ENCODE measurements around the gene BMAL1. TPM values are rescaled to one million over a fixed set of nuclear protein-coding genes. Genes with fewer than 3 reads are reported as not detected.
A peak's percentile ranks its signal among the peaks of the same experiment; 100 is the strongest.

Gene BMAL1
- total RNA-seq, 4 donors from 2014 or later, result 15.8 to 125 (median 24.4) TPM

DNA sequence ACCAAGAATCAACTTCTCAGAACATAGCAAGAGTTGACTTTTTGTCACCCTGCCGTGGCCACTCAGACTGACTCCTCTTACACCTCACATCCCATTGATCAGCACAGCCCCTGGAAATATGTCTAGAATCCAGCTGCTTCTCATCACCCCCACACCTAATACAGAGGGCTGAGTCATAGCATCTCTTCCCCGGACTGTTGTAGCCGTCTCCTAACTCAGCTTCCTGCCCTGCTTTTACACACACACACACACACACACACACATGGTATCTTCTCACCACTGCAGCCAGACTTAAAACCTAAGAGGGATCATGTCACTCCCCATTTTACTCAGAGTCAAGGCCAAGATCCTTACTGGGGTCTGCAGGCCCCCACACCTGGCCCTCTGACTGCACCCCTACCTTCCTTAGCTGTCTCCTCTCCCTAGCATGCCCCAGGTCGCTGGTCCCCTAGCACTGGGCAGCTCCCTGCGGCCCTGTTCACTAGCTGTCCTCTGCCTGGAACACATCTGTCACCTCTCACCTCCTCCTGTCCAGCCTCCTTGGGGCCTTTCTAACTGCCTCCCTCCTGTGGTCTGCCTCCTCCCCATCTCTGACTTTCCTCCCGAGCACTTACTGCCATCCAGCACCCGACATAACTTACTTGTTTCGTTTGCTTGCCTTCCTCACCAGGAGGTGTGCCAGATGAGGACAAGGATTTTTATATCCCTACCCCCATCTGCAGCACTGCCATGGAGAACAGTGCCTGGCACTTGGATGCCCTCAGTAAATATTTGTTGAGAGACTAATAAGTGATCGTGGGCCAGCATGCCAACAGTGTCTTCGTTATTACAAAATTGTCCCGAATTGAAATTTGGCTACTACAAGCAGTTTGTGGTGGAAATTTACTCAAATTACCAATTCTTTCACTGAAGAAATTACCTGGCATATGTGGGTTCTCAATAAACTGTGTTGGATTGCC lies 61.9 kb downstream of the BMAL1 start:
- Histone ChIP-seq H3K9me3 (no peaks in the 10 kb centered on the region), H3K4me3 (no peak overlapping the region), H3K27ac (no peak overlapping the region), H3K4me1 (no peaks in the 10 kb centered on the region), H3K36me3 (no peaks in the 10 kb centered on the region), H3K27me3 (no peaks in the 10 kb centered on the region)
- intact Hi-C loops (cut with DNase I; ENCODE audit: low total_unique reads), result no loop called here
- DNase-seq, result no peak
- TF ChIP-seq, protein P1, sequence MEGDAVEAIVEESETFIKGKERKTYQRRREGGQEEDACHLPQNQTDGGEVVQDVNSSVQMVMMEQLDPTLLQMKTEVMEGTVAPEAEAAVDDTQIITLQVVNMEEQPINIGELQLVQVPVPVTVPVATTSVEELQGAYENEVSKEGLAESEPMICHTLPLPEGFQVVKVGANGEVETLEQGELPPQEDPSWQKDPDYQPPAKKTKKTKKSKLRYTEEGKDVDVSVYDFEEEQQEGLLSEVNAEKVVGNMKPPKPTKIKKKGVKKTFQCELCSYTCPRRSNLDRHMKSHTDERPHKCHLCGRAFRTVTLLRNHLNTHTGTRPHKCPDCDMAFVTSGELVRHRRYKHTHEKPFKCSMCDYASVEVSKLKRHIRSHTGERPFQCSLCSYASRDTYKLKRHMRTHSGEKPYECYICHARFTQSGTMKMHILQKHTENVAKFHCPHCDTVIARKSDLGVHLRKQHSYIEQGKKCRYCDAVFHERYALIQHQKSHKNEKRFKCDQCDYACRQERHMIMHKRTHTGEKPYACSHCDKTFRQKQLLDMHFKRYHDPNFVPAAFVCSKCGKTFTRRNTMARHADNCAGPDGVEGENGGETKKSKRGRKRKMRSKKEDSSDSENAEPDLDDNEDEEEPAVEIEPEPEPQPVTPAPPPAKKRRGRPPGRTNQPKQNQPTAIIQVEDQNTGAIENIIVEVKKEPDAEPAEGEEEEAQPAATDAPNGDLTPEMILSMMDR (IDR thresholded peaks at IDR 0.05), result no peak
- no peak for TF ChIP-seq POLR2A (IDR thresholded peaks at IDR 0.05)

DNA sequence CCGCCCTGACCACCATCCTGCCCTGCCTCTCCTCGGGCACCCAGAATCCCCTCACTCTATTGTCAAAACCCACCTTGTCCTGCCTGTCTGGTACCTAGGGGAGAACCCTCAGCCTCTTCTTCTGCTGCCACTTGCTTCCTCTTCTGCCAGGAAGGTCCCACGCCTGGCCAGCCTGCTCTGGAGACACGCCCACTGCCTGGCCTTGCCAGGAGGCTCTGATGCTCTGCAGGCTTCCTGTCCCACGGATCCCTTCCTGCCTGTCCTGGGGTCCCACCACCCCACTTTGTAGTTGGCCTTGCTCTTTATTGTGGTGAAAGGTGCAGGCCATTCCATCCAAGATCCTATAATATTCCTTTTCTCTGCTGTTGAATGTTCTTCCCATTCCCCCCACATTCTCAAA lies 63.4 kb downstream of the BMAL1 start:
- H3K4me1 ChIP-seq, result no peaks in the 10 kb centered on the region
- no peaks in the 10 kb centered on the region for H3K27me3 ChIP-seq
- H3K4me3 ChIP-seq, result no peak overlapping the region
- TF ChIP-seq POLR2A (IDR thresholded peaks at IDR 0.05), result no peak
- no peaks in the 10 kb centered on the region for H3K36me3 ChIP-seq
- H3K27ac ChIP-seq, result no peak overlapping the region
- intact Hi-C loops (cut with DNase I; ENCODE audit: low total_unique reads), result no loop called here
- H3K9me3 ChIP-seq, result no peaks in the 10 kb centered on the region
- no peak for DNase-seq

DNA sequence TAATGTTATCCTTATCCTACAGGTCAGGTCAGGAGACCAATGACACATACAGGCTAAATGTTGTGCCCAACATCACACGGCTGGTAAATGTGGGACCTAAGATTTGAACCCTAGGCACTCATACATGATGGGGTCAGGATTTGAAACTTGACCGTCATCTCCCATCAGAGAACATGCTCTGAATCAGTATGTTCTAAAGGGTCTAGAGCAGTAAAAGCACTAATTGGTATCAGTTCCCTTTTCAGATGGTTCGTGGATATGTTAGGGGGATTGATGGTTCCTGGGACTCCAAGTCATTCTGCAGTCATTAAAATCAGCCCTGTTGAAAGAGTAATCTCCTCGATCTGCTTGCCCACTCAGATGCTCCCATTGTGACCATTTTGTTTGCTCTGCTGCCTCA lies 65.5 kb downstream of the BMAL1 start:
- Histone ChIP-seq H3K9me3 (no peaks in the 10 kb centered on the region), H3K4me1 (no peaks in the 10 kb centered on the region), H3K27ac (no peak overlapping the region), H3K36me3 (no peaks in the 10 kb centered on the region), H3K27me3 (no peaks in the 10 kb centered on the region), H3K4me3 (no peak overlapping the region)
- intact Hi-C loops (cut with DNase I; ENCODE audit: low total_unique reads), result no loop called here
- DNase-seq, result no peak
- TF ChIP-seq, protein P1 (IDR thresholded peaks at IDR 0.05), result no peak
- TF ChIP-seq POLR2A (IDR thresholded peaks at IDR 0.05), result no peak

DNA sequence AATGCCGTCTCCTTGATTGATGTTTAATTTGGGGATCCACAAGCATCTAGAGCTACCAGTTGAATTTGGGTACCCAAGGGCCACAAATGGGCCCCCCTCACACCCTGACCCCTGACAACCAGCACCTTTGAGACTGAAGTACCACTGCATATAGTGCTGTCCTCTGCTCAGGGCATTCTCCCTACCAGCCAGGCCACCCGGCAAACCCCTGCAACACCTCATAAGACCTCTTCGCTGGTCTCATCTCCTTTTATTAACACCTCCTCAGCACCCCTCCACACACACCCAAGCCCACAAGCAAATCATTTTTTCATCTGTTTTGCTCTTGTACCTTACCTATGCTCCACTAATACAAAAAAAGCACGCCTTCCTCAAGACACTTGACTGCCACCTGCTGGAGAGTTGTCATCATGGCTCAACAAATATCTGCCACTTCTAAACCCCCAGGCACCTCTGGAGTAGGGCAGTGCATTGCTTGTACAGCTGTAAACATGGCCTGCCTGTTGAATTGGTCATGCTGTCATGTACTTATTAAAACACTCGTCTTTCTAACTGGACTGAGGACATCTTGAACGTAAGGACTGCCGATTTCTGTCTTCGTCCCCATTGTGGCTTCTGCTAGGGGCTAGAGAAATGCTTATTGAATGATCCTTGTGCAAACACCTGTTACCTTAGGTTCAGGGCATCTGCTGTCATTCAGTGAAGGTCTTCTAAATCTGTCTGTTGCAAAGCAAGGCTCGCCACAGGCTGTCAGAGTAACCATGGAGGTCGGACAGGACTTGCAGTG lies 66.5 kb downstream of the BMAL1 start:
- DNase-seq, result peak; percentile 64 to 74
- no peak for TF ChIP-seq POLR2A (IDR thresholded peaks at IDR 0.05)
- TF ChIP-seq, protein P1 (IDR thresholded peaks at IDR 0.05), result peak; percentile 76 to 85 (median 78)
- H3K27me3 ChIP-seq, result no peaks in the 10 kb centered on the region
- H3K9me3 ChIP-seq, result no peaks in the 10 kb centered on the region
- no peaks in the 10 kb centered on the region for H3K4me1 ChIP-seq
- H3K27ac ChIP-seq, result no peak overlapping the region
- intact Hi-C loops (cut with DNase I; ENCODE audit: low total_unique reads), result no loop called here
- H3K4me3 ChIP-seq, result no peak overlapping the region
- no peaks in the 10 kb centered on the region for H3K36me3 ChIP-seq

DNA sequence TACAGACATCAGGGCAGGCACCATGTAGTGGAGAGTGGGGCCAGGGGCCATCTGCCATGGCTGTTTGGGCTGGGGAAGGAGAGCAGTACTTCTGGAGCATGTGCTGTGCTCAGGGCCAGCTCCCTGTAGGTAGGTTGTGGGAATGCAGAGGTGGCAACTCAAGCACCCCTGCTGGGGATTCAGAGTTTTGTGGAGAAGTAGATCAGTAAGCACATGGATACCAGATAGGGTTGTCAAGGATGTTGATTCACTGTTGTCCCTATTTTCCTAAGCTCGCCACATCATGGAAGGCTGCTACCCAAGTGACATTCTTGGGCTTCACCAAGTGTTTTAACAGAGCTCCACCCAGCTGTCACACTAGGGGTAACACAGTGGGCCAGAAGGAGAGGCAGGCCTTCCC lies 67.2 kb downstream of the BMAL1 start:
- H3K36me3 ChIP-seq, result no peaks in the 10 kb centered on the region
- no peak overlapping the region for H3K4me3 ChIP-seq
- H3K4me1 ChIP-seq, result no peaks in the 10 kb centered on the region
- H3K27ac ChIP-seq, result no peak overlapping the region
- intact Hi-C loops (cut with DNase I; ENCODE audit: low total_unique reads), result no loop called here
- no peak for TF ChIP-seq POLR2A (IDR thresholded peaks at IDR 0.05)
- TF ChIP-seq, protein P1 (IDR thresholded peaks at IDR 0.05), result no peak
- no peaks in the 10 kb centered on the region for H3K9me3 ChIP-seq
- DNase-seq, result no peak
- H3K27me3 ChIP-seq, result no peaks in the 10 kb centered on the region

Measured in uterus (tissue), 4 donors.